Activated effector memory CD4-positive, alpha-beta T cell treated with anti-CD3 and anti-CD28 coated beads, Interleukin-2, amount 50 U/mL, for 16 hours (primary cell): ENCODE measurements around the gene IFT172.

Experiments used
- DNase-seq: peaks from one replicate; pipeline ENCODE4 v3.0.0-alpha.2; 2020

Gene IFT172

DNA sequence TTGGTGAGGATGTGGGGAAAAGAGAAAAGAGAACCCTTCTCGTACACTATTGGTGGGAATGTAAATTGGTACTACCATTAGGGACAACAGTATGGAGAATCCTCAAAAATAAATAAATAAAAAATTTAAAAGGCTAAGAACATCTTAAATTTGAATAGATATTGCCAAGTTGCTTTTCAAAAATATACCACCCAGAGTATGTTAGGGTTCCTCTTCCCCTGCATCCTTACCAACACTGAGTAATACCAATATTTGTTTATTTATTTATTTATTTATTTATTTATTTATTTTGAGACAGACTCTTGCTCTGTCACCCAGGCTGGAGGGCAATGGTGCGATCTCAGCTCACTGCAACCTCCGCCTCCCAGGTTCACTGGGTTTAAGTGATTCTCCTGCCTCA, 66.6 kb downstream of the IFT172 start:
- no peak for DNase-seq

GRCh38 chr2:27421660-27422250, 67.8 kb downstream of the IFT172 start:
- no peak for DNase-seq

DNA sequence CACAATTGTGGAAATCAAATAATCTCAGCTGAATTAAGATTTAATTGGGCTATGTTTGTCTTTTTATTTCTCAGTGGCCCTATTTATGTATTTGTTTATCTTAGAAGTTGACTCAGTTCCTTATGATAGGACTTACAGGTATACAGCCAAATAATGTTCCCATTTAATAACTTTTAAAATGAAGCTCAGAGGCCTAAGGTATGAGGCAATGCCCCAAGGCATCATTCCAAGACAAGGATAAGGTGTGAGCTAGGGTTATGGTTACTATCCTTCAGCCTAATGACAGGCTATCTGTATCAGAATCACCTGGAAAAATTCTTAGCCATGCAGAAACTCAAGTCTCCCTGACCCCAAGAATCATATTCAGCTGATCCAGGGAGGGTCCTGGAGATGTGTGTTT, 68.5 kb downstream of the IFT172 start:
- DNase-seq, result no peak

- DNase-seq, result no peak
Observed at GRCh38 chr2:27416151-27416550, 73.4 kb downstream of the IFT172 start.

DNA sequence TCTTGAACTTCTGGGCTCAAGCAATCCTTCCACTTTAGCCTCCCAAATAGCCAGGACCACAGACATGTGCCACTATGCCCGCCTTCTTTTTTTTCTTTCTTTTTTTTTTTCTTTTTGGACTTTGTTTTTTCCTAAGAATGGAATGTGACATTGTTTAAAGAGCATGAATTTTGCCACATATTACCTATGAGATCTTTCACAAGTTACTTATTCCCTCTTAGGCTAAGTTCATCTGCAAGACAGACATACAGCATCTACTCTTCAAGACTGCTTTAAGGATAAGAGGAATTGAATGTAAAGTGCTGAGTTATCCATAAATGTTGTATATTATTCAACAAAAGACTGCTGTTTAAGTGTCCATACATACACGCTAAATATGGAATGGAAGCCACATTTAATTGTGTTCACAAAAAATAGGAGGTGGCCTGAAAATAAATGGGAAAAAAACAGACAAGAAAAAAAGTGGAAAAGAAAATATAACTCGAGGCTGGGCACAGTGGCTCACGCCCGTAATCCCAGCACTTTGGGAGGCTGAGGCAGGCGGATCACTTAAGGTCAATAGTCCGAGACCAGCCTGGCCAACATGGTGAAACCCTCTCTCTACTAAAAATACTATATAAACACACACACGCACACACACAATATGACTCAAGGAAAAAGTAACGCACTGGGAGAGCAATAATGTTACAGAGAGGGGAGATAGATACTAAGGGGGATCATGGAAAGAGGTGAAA, 77.0 kb downstream of the IFT172 start:
- no peak for DNase-seq

- peak; percentile 99 for DNase-seq
Observed at GRCh38 chr2:27409321-27410073, 80.0 kb downstream of the IFT172 start, which contains the start of gene PPM1G. Gene PPM1G (minus strand): TSS chr2:27409591. CDS start chr2:27409422, 169 bp downstream.

GRCh38 chr2:27408601-27409320, 80.8 kb downstream of the IFT172 start:
- no peak for DNase-seq

- no peak for DNase-seq
Observed at GRCh38 chr2:27407798-27408491, 81.6 kb downstream of the IFT172 start.

- no peak for DNase-seq
Observed at GRCh38 chr2:27400348-27401135, 89.0 kb downstream of the IFT172 start.

DNA sequence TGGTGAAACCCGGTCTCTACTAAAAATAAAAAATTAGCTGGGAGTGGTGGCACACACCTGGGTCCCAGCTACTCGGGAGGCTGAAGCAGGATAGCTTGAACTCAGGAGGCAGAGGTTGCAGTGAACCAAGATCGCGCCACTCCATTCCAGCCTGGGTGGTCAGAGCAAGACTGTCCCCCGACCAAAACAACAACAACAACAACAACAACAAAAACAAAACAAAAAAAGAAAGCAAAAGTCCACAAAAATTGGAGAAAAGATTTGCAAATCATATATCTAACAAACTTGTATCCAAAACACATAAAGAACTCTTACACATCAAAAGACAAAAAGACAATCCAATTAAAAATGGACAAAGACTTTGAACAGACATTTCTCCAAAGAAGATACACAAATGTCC, 90.6 kb downstream of the IFT172 start:
- no peak for DNase-seq
